GM19397 (cell line): Measurements from ENCODE around the gene CREB5.
"Not testable (repeated sequence)": the region's sequence is repeated elsewhere in the genome, so short reads cannot be mapped to it uniquely, and the experiment has no call there.

ENCODE experiments used
- ATAC-seq: cut with Tn5 transposase; IDR thresholded peaks from one replicate; pipeline ENCODE4 v1.9.1; 2021; ENCODE audit warnings: mild to moderate bottlenecking, moderate library complexity; ENCODE audit not compliant: unreplicated experiment

CREB5 gene

DNA sequence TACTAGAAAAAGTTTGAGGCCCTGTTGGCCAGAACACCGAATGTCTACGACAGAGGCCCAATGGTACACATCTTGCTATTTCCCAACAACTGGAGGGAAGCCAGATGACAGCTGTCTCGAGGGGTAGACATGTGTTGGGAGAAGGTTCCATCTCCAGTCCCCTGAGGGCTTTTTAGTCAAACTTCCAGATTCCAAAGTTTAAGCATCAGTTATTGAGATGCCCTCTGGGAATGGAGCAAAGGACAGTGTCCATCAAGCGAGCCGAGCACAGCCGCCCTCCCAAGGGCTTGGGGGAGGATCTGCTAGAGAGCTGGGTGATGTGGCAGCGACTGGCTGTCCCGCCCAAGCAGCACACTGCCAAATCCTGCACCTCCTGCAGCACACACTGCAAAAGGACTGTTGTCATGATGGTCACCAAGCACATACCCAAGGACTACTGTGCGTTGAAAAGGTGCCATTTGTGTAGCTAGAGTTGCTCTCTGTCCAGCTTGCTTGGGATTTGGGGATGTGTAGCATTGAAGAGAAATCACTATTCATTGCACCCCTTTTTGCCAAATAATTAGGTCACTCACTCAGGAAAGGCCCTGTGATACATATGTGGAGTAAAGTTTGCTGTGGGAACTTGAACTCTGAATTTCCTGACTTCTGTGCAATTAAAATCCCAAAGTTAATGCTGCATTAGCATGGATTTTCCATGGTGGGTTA, 381.2 kb downstream of the CREB5 start:
- no peak for ATAC-seq

DNA sequence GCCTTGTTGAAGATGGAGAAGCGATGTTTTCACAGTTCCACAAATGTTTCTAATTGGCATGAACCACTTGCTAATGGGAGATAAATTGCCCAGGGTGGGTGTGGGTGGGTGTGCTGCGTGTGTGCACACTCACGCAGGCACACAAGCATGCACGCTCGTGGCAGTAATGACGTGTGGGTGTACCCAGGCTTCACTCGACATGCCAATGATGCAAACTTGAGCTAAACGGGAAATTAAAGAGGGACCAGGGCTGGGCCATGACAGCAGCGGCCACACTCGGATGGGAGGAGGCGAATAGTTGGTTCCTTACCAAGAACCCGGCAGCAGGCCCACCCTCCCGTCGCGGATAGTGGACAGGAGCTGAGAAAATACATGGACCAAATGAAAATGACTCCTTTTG, 386.0 kb downstream of the CREB5 start:
- ATAC-seq, result no peak

DNA sequence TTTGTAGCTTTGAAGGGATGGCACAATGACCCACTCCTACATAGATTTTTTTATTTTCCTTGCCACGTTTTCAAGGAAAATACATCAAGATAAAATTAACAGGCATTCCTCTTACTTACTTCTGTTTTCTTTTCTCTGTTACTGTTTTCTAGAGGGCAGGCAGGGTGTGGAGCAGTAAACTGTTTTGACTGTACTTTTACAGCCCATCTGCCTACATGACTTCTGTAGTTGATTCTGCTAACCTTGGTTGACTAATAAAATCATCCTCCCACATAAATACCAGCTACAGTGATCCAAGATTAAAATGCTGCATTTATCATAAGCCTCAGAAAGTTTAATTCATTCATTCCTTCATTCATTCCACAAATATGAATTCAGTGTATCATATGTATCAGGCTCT, 387.3 kb downstream of the CREB5 start:
- ATAC-seq, result no peak

DNA sequence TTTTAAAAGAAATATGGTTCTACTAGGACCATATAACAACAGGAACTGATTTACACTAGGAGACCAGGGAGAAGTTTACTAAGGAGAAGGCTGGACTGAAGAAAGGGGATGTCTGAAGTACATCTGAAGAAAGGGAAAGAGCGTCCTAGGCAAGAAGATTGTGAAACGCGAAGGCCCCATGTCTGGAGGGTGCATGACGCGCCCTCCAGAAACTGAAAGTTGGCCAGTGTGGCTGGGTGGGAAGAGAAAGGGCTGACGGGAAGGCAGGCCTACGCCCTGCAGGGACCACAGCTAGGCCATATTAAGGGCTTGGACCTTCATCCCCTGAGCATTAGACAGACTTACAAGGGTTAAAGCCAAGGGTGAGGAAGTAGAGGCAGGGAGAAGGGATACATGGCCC, 387.8 kb downstream of the CREB5 start:
- ATAC-seq, result no peak

DNA sequence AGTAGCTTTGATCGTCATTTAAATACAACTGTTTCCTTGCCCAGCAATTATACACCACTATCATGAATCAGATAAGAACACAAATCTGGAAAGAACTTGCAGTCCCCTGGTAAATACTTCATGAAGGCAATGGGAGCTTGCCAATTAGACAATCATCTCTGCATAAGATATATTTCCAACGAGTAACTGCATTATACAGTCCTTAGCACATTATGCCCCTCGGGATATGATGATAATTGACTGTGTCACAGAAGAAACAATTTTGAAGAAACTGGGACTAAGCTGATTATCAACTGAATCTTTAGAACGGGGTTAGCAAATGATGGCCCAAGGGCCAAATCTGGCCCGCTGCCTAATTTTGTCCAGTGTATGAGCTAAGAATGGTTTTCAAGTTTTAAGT, 390.1 kb downstream of the CREB5 start:
- no peak for ATAC-seq

DNA sequence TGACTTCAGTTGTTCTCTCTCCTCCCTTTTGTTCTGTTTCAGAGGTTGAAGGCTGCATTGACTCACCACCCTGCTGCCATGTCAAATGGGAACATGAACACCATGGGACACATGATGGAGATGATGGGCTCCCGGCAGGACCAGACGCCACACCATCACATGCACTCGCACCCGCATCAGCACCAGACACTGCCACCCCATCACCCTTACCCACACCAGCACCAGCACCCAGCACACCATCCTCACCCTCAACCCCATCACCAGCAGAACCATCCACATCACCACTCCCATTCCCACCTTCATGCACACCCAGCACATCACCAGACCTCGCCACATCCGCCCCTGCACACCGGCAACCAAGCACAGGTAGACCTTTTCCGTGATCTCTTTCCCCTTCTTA, 391.8 kb downstream of the CREB5 start:
- ATAC-seq, result no peak

DNA sequence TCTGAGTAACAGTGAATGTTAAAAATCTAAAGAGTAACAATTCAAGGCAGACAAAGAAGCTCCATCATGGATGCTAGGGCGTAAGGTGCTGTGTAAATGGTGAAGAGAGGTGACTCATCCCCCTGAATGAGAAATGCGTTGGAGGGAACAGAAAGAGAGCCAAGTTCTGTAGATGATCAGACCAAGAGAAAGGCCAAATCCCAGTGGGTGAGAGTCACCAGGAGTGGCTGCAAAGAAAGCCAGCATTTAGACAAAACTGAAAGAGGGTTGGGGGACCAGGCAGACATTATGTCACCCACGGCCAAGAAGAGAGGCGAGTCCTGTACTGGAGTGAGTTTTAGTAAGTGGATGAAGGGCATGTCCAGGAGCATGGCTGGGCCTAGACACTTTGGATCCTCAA, 392.7 kb downstream of the CREB5 start:
- no peak for ATAC-seq

DNA sequence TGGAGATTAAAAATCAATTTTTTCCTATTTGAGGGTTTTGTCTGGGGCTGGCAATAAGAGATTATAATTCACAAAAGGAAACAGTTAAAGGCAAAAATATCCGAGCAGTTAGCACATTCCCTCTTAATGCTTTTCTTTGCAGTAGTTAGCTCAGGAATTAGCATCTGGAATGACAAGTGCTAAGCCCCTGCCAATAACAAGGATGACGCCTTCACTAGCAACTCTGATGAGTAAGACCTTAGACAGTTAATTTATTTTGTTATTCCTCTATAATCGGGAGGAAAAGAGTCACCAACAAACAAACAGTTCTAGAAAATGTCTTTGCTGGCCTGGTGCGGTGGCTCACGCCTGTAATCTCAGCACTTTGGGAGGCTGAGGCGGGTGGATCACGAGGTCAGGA, 394.5 kb downstream of the CREB5 start:
- no peak for ATAC-seq

DNA sequence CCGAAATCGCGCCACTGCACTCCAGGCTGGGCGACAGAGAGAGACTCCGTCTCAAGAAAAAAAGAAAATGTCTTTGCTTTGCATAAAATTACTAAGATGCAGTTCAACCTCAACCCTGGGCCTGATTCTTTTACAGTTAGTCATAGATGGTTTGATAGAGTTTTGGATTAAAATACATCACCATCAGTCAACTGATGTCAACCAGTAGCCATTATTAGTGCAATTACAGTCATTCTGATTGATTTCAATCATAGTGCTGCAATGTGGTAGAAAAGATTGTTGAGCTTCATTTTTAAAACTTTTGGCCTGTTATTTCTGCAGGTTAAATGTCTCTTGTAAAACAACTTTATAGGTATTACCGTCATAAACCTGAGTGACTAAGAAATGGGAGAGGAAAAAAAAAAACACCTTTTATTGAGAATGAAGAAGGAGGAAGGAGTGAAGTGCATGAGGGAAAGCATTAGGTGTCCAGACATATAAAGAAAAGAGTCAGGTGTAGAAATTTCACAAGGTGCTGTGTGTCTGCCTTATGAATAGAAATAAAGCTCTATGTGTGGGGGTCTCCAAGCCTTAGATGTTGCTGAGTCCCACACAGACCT, 395.2 kb downstream of the CREB5 start:
- no peak for ATAC-seq

DNA sequence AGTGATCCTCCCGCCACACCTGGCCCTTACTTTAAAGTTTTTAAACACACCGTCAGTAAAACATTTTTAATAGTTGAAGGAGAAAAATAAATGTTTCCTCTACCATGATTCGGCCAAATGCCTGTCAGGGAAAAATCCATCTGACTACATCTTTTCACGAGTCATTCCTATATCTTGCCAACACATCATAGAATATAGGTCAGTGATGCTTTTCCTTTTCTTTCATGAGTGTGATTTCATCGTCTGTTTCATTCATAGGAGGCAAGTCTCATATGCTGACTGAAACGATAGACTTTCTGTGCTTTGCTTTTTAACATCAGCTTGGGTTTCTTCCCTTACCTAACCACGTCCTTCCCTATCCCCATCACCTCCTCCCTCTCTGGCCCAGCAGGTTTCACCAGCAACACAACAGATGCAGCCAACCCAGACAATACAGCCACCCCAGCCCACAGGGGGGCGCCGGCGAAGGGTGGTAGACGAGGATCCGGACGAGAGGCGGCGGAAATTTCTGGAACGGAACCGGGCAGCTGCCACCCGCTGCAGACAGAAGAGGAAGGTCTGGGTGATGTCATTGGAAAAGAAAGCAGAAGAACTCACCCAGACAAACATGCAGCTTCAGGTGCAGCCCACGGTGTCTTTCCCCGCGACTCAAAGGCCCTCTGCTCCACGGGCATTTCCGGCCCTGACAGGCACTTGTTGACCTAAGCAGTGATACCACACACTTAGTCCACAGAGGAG, 396.6 kb downstream of the CREB5 start:
- ATAC-seq, result no peak

DNA sequence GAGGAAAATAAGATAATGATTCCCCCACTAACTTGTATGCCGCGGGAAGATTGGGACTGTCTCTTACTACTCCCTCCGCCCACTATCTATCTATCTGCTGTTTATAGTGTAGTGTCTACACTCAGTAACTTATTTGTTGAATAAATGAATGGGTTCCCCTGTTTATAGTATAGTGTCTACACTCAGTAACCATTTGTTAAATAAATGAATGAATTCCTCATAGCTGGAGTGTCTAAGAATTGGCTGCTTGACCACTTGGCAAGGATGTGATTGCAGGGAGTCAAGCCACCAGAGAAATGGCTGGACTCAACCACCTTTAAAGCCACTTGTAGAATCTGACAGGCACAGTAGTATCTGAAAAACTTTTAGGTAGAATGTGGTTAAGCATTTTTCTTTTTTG, 398.7 kb downstream of the CREB5 start:
- no peak for ATAC-seq

DNA sequence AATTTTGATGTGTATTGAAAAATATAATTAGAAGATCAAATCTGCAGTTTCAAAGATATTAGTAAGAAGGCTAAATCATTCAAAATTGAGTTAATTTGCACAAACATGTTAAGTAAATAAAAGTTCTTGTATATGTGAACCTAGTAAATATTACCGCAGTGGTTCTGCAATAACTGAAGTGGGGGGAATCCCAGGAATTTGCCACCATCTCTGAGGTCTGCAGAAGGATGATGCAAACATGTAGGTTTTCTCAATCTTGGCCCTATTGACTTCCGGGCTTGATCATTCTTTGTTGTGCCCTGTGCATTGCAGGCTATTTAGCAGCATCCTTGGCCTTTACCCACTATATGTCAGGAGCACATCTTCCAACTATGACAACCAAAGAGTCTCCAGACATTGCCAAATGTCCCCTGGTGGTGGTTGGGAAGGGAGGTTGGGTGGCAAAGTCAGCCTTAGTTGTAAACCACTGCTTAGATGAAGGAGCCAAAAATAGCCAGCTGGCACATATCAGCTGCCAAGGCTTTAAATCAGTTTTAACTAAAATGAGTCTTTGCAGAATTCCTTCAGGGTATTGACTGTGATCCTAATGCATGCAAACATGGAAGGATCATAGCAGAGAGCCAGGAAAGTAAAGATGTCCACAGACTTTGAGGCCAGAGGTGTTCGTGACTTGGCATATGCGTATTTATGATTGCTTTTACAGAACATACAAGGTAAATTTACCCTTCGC, 399.5 kb downstream of the CREB5 start:
- no peak for ATAC-seq

DNA sequence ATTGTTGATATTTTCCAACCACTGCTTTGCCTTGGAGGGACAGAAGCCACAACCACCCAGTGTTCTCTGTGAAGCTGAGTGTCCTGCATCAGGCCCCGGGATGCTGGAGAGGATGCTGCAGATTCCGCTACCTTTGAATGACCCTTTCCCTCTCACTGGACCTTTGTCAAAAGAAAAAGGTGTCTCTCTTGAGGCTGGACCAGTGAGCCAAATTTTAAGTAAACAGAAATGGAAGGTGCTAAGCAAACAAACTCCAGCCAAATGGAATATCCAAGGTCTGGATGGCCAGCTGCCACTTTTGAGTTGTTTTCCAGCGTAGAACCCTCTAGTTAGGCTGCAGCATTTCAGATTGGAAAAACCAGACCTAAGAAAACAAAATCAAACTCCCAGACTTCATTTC, 400.3 kb downstream of the CREB5 start:
- ATAC-seq, result no peak

DNA sequence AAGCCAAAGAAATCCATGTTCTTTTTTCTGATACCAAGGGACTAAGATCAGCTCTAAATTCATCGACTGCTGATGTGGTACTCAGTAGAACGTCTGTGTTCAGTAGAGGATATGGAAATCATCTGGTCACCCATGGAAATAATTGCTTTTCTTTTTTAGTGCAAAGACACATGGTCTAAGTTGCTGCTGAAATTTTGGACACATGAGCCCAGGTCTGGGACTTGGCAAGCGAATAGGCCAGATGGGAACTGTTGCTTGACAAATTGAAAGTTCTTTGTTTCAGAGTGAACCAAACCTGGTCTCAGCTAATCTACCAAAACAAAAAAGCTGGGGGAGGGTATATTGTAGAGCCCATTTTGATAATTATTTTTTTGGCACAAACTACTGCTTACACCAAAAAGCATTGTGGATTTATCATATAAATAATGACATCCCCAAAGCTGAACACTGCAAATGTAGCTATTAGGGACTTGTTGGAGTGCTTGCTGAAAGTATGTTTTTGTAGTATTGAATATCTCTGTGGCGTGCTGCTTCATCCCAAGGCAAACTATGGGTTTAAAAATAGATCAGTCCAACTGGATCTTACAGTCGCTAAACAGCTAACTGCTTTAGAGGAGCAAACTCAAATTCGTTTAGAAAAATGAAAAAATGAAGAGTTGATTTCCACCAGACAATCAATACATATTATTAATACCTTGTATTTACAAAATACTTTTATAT, 401.1 kb downstream of the CREB5 start:
- ATAC-seq, result no peak

DNA sequence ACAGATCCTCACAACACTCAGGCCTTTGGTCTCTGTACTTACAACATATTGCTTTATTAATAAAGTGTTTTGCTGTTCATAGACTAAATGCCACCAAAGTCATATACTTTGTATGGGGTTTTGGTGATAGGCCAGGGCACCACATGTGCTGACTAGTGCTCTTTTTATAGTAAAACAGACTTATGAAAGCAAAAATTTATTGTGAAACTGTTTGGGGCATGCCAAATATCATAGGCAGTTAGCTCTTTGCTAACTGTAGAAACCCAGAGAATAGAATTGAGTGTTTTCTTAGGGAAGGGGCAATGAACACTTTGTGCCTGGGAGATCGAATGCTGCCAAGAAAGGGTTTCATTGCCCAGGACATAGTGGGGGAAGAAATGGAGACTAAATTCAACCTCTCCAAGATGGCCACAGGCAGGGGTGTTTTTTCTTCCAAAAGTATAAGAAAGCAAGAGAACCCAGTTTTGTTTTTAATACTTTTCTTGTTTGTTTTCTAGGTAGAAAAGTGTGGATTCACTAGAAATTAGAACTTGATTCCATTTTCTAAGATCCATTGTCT, 403.1 kb downstream of the CREB5 start:
- peak; percentile 36 for ATAC-seq

DNA sequence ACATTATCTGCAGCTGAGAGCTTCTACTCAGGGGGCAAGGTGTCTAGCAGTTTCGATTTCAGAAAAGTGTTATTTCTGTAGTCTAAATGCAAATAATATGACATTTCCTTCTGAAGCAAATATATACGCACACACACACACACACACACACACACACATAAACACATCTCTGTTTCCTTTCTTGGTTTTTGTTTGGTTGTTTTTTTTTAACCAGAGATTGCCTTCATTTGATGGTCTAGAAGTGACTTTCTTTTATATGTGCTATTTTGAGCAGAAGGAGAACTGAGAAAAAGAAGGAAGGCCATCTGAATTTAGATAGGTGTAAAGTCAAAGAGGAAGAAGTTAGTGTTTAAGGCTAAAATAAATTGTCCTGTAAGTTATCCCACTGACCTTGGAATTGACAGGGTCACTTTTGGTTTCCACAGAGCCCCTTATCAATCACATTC, 403.6 kb downstream of the CREB5 start:
- ATAC-seq, result peak; percentile 70

DNA sequence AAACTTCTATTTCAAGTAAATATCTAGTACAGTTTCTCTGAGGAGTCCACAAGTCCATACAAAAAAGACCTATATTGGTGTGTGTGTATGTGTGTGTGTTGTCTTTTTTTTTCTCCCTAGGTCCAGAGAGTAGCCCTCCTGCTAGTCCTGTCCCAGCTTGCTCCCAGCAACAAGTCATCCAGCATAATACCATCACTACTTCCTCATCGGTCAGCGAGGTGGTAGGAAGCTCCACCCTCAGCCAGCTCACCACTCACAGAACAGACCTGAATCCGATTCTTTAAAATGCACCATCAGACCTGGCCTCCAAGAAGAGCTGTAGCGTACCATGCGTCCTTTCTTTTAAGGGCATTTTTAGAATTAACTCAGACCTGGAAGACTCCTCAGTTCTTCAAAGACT, 406.7 kb downstream of the CREB5 start:
- no peak for ATAC-seq

DNA sequence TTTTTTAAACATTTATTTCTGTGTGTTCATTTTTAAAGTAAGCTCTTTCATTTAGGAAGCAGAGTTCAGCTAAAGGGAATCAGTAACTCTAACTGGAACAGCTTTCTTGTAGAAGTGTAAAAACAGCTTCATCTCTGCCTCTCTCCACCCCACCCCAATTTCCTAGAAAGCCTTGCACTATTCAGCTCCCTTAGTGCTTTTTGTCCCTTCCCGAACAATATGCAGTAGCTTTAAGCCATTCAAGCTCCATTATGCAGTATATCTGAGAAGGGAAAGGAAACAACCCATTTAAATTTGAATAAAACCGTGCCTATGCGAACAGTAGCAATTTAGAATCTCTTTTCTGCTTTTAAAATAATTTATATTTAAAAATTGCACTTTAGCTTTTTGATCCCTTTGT, 411.3 kb downstream of the CREB5 start:
- no peak for ATAC-seq

DNA sequence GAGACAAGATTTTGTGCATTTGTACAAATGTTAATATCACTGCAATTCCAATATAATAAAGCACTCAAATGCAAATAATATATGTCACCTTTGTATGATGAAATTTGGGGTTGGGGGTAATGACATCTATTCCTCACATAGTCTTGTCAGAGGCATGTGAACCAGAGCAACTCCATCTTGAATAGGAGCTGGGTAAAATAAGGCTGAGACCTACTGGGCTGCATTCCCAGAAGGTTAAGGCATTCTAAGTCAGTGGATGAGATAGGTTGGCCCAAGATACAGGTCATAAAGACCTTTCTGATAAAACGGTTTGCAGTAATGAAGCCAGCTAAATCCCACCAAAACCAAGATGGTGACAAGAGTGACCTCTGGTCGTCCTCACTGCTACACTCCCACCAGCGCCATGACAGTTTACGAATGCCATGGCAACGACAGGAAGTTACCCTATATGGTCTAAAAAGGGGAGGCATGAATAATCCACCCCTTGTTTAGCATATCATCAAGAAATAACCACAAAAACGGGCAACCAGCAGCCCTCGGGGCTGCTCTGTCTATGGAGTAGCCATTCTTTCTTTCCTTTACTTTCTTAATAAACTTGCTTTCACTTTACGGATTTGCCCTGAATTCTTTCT, 413.6 kb downstream of the CREB5 start:
- ATAC-seq, result not testable (repeated sequence)

DNA sequence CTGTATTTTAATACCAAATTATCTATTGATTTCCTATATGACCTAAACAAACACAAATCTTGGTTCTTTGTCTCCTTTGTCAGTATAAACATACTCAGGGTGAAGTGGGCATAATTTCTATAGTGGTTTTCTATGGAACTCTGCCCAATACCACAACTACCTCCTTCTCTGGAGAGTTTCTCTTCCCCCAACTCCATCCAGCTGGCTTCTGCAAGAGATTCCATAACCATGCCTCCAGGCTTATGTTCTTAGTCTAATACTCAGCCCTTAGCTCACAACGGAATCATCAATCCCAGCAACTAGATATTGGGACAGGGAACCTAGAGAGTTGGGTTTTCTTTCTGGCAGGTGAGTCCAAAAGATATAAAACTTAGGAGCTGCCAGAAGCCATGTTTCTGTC, 418.5 kb downstream of the CREB5 start:
- ATAC-seq, result no peak
